Neuron (in vitro differentiated cells): ENCODE data around the gene FMNL2.

Experiments used
- H2AFZ ChIP-seq: one replicate; pipeline ENCODE4 v1.6.1; 2013; ENCODE audit warnings: low read depth, mild to moderate bottlenecking, inconsistent platforms, low read length, moderate library complexity
- H3K27me3 ChIP-seq: one replicate; pipeline ENCODE4 v1.6.1; 2013; ENCODE audit warnings: low read length; ENCODE audit not compliant: insufficient read depth
- H3K36me3 ChIP-seq: one replicate; pipeline ENCODE4 v1.6.1; 2013; ENCODE audit warnings: low read length; ENCODE audit not compliant: insufficient read depth
- H3K4me1 ChIP-seq: one replicate; pipeline ENCODE4 v1.6.1; 2013; ENCODE audit warnings: low read length; ENCODE audit not compliant: insufficient read depth
- H3K4me3 ChIP-seq: 2 replicates; pipeline ENCODE4 v1.5.1; 2013; ENCODE audit warnings: mild to moderate bottlenecking, low read length, moderate library complexity
- H3K9me3 ChIP-seq: one replicate; pipeline ENCODE4 v1.6.1; 2013; ENCODE audit warnings: low read length

Gene FMNL2

GRCh38 chr2:152546230-152546837 is 211.4 kb downstream of the FMNL2 start:
- Histone ChIP-seq H3K9me3 (no peaks in the 10 kb centered on the region), H3K4me1 (peaks cover 22% of the 10 kb centered on the region), H3K27me3 (no peaks in the 10 kb centered on the region), H3K4me3 (no peak overlapping the region), H3K36me3 (peaks cover 9% of the 10 kb centered on the region), H2AFZ (no peak overlapping the region)

GRCh38 chr2:152548111-152548875 is 213.3 kb downstream of the FMNL2 start:
- Histone ChIP-seq H3K9me3 (no peaks in the 10 kb centered on the region), H3K4me3 (no peak overlapping the region), H2AFZ (no peak overlapping the region), H3K36me3 (peaks cover 9% of the 10 kb centered on the region), H3K4me1 (peaks cover 11% of the 10 kb centered on the region), H3K27me3 (no peaks in the 10 kb centered on the region)

- peaks cover 6% of the 10 kb centered on the region for H3K36me3 ChIP-seq
- no peak overlapping the region for H3K4me3 ChIP-seq
Measured at GRCh38 chr2:152548996-152549395, 214.0 kb downstream of the FMNL2 start.

GRCh38 chr2:152549423-152549822 is 214.4 kb downstream of the FMNL2 start:
- Histone ChIP-seq H3K27me3 (no peaks in the 10 kb centered on the region), H3K4me3 (no peak overlapping the region), H3K36me3 (peaks cover 6% of the 10 kb centered on the region), H3K9me3 (no peaks in the 10 kb centered on the region), H2AFZ (no peak overlapping the region), H3K4me1 (peaks cover 4% of the 10 kb centered on the region)

More at GRCh38 chr2:152548996-152549395, 214.0 kb downstream of the FMNL2 start:
- H3K9me3 ChIP-seq, result no peaks in the 10 kb centered on the region
- no peak overlapping the region for H2AFZ ChIP-seq
- H3K27me3 ChIP-seq, result no peaks in the 10 kb centered on the region
- H3K4me1 ChIP-seq, result peaks cover 4% of the 10 kb centered on the region

GRCh38 chr2:152550386-152550785 is 215.4 kb downstream of the FMNL2 start:
- H3K27me3 ChIP-seq, result no peaks in the 10 kb centered on the region
- H3K4me1 ChIP-seq, result no peaks in the 10 kb centered on the region
- no peaks in the 10 kb centered on the region for H3K9me3 ChIP-seq
- no peak overlapping the region for H3K4me3 ChIP-seq
- peaks cover 6% of the 10 kb centered on the region for H3K36me3 ChIP-seq
- no peak overlapping the region for H2AFZ ChIP-seq

- Histone ChIP-seq H3K36me3 (peaks cover 10% of the 10 kb centered on the region), H3K4me3 (no peak overlapping the region), H3K4me1 (no peaks in the 10 kb centered on the region), H2AFZ (no peak overlapping the region), H3K27me3 (no peaks in the 10 kb centered on the region), H3K9me3 (no peaks in the 10 kb centered on the region)
Measured at GRCh38 chr2:152552888-152553287, 217.9 kb downstream of the FMNL2 start.

- Histone ChIP-seq H2AFZ (no peak overlapping the region), H3K4me1 (no peaks in the 10 kb centered on the region), H3K36me3 (peaks cover 11% of the 10 kb centered on the region), H3K27me3 (no peaks in the 10 kb centered on the region), H3K4me3 (no peak overlapping the region), H3K9me3 (no peaks in the 10 kb centered on the region)
Measured at GRCh38 chr2:152553518-152553917, 218.5 kb downstream of the FMNL2 start.

GRCh38 chr2:152555048-152555447 is 220.1 kb downstream of the FMNL2 start:
- Histone ChIP-seq H3K4me3 (no peak overlapping the region), H3K27me3 (no peaks in the 10 kb centered on the region), H3K9me3 (no peaks in the 10 kb centered on the region), H3K36me3 (peaks cover 20% of the 10 kb centered on the region), H3K4me1 (no peaks in the 10 kb centered on the region), H2AFZ (no peak overlapping the region)

- H2AFZ ChIP-seq, result no peak overlapping the region
- no peaks in the 10 kb centered on the region for H3K4me1 ChIP-seq
- H3K36me3 ChIP-seq, result peaks cover 29% of the 10 kb centered on the region
- no peak overlapping the region for H3K4me3 ChIP-seq
- no peaks in the 10 kb centered on the region for H3K9me3 ChIP-seq
- no peaks in the 10 kb centered on the region for H3K27me3 ChIP-seq
Measured at GRCh38 chr2:152556506-152556905, 221.5 kb downstream of the FMNL2 start.

GRCh38 chr2:152557273-152557888 is 222.4 kb downstream of the FMNL2 start:
- no peaks in the 10 kb centered on the region for H3K9me3 ChIP-seq
- H3K27me3 ChIP-seq, result no peaks in the 10 kb centered on the region
- H3K4me3 ChIP-seq, result no peak overlapping the region
- H3K36me3 ChIP-seq, result peaks cover 34% of the 10 kb centered on the region
- no peak overlapping the region for H2AFZ ChIP-seq
- no peaks in the 10 kb centered on the region for H3K4me1 ChIP-seq

- Histone ChIP-seq H3K9me3 (no peaks in the 10 kb centered on the region), H2AFZ (no peak overlapping the region), H3K36me3 (peaks cover 39% of the 10 kb centered on the region), H3K4me1 (no peaks in the 10 kb centered on the region), H3K27me3 (no peaks in the 10 kb centered on the region), H3K4me3 (no peak overlapping the region)
Measured at GRCh38 chr2:152558158-152558984, 223.4 kb downstream of the FMNL2 start.

GRCh38 chr2:152559008-152559407 is 224.0 kb downstream of the FMNL2 start:
- H3K4me3 ChIP-seq, result no peak overlapping the region
- H3K27me3 ChIP-seq, result no peaks in the 10 kb centered on the region
- no peak overlapping the region for H2AFZ ChIP-seq
- H3K9me3 ChIP-seq, result no peaks in the 10 kb centered on the region
- no peaks in the 10 kb centered on the region for H3K4me1 ChIP-seq
- peaks cover 41% of the 10 kb centered on the region for H3K36me3 ChIP-seq

- H3K36me3 ChIP-seq, result peaks cover 45% of the 10 kb centered on the region
- H3K9me3 ChIP-seq, result no peaks in the 10 kb centered on the region
- no peaks in the 10 kb centered on the region for H3K27me3 ChIP-seq
- no peak overlapping the region for H3K4me3 ChIP-seq
- no peak overlapping the region for H2AFZ ChIP-seq
- no peaks in the 10 kb centered on the region for H3K4me1 ChIP-seq
Measured at GRCh38 chr2:152560166-152560565, 225.2 kb downstream of the FMNL2 start.
